Activated CD8-positive, alpha-beta memory T cell treated with anti-CD3 and anti-CD28 coated beads, Interleukin-2, amount 50 U/mL, for 24 hours (primary cell): ENCODE data around the gene RERE.

Experiments used
- DNase-seq: peaks from one replicate; pipeline ENCODE4 v3.0.0-alpha.2; 2020; ENCODE audit errors: extremely low read depth

The RERE gene

GRCh38 chr1:8477166-8477982 is 340.1 kb downstream of the RERE start:
- no peak for DNase-seq

GRCh38 chr1:8476006-8476405 is 341.4 kb downstream of the RERE start:
- no peak for DNase-seq

- no peak for DNase-seq
These were observed 343.1 kb downstream of the RERE start for GRCh38 chr1:8474369-8474768.

- DNase-seq: no peak
These were observed 343.5 kb downstream of the RERE start for GRCh38 chr1:8473891-8474300.

GRCh38 chr1:8473121-8473875 is 344.1 kb downstream of the RERE start:
- no peak for DNase-seq

GRCh38 chr1:8472668-8473067 is 344.8 kb downstream of the RERE start:
- no peak for DNase-seq

GRCh38 chr1:8471451-8471850 is 346.0 kb downstream of the RERE start:
- DNase-seq: no peak

GRCh38 chr1:8468751-8469150 is 348.7 kb downstream of the RERE start:
- no peak for DNase-seq

- no peak for DNase-seq
These were observed 350.1 kb downstream of the RERE start for GRCh38 chr1:8467308-8467707.

- DNase-seq: no peak
These were observed 351.7 kb downstream of the RERE start for GRCh38 chr1:8465692-8466091.

- no peak for DNase-seq
These were observed 352.4 kb downstream of the RERE start for GRCh38 chr1:8465013-8465412.

- DNase-seq: no peak
These were observed 353.1 kb downstream of the RERE start for GRCh38 chr1:8464377-8464776.

- DNase-seq: no peak
These were observed 354.1 kb downstream of the RERE start for GRCh38 chr1:8463144-8463927.

GRCh38 chr1:8462371-8462892 is 355.0 kb downstream of the RERE start:
- DNase-seq: no peak

- no peak for DNase-seq
These were observed 355.9 kb downstream of the RERE start for GRCh38 chr1:8461351-8462110.

- no peak for DNase-seq
These were observed 356.7 kb downstream of the RERE start for GRCh38 chr1:8460784-8461183.

- DNase-seq: no peak
These were observed 357.3 kb downstream of the RERE start for GRCh38 chr1:8460132-8460544.

- no peak for DNase-seq
These were observed 358.8 kb downstream of the RERE start for GRCh38 chr1:8458607-8459006.

- no peak for DNase-seq
These were observed 359.6 kb downstream of the RERE start for GRCh38 chr1:8457760-8458381.

GRCh38 chr1:8456991-8457390 is 360.4 kb downstream of the RERE start:
- no peak for DNase-seq
